NCI-H345 (cell line): ENCODE results near the gene ZFP62.
A peak's percentile ranks its signal among the peaks of the same experiment; 100 is the strongest.
"Not testable (repeated sequence)": the region's sequence is repeated elsewhere in the genome, so short reads cannot be mapped to it uniquely, and the experiment has no call there.

ENCODE experiments used
- DNase-seq: peaks from one replicate; lab custom pipeline; 2025; lab: John Stamatoyannopoulos, UW

ZFP62 gene

DNA sequence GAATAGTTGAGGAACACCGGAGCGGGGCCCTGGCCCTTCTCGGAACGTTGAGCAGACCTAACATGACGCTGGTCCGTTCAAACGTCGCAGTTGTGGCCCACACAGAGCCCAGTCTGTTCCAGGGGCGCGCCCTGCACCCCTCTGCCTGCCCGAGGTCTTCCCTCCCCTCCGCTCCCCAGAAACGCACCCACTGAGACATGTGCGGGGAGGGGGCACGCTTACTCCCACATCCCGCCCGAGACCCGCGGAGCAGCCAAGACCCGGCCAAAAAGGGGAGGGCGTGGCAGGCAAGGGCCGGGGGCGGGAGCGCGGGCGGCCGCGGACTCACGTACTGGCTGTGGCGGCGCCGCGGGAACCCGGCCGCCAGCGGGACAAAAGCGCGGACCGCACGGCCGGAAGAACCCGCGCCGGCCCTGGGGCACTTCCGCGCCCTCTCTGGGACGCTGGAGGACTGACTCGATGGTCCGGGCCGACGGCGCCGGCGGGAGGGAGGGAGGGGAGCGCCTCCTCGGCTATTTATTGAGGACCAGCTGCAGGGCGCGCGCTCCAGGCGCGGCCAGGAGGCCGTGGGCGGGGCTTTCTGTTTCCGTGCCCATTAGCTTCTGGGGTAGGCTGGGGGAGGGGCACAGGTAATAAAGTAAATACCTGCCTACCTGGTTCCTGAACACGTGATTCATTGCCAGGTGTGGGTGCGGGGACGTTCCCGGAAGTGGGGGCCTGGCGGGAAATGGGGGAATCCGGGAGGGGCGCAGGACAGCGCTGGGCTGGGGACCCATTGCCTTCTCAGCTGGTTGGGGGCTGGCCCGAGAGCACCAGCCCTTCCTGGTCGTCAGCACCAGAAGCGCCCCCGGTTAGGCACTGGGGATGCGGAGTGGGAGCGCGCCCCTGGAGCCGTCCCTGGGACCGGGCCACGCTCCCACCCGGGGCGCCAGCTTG is at the start of gene ZFP62:
ZFP62 (minus strand) TSS at position 390 of the 936 bp plus-strand sequence; CDS start at position 333, 57 bp downstream.
- DNase-seq: peak; percentile 96

DNA sequence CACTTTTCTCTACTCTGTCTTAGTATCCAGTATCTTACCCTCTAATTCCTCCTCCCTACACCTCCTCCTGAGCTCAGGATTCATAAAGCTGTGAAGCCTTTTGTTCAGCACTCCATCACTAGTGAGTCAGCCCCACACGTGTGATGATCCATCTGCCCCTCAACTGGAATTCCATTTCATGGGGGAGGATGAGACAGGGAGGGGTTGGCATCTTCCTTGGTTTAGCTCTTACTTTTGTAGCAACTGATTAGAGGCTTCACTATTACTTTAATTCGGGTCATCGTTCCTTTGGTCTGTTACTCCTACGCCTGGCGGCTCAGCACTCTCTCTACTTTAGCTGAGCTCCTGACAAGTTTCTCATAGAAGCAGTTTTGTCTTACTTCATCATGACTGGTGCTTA is 49.7 kb upstream of the ZFP62 start:
- DNase-seq: no peak

DNA sequence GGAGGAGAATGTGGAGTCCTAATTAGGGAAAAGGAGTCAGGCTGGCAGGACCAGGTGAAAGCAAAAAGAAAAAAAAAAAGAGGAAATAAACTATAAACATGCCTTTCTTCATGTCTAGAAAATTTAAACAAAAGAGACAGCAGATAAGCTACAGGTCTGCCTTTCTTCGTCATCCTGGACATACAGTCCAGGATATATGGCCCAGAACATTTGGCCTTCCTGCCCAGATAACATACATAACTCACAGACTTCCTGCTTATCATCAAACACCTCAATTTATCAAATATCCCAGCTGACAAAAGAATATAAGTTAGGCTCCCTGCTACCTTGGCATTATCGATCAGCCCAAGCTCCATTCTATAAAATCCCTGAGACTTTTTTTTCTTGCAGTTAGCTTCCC is 49.1 kb upstream of the ZFP62 start:
- no peak for DNase-seq

DNA sequence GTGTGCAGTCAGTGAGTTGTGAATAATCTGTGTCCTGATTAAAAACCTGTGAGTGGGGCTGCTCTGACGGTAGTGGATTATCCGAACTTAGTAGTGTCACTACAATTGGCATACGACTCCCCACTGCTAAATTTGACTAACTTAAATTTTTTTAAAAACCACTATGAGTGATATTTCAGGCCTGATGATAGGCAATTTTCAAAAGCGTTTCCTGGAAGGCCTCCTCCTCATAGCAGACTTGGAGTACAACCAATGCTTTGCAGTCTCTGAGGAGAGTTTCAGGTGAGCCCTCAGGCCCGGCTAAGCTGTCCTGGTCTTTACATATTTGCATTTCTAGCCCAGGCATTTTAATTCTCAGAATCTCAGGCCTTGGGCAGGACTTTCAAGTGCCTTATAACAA is 48.7 kb upstream of the ZFP62 start:
- no peak for DNase-seq

DNA sequence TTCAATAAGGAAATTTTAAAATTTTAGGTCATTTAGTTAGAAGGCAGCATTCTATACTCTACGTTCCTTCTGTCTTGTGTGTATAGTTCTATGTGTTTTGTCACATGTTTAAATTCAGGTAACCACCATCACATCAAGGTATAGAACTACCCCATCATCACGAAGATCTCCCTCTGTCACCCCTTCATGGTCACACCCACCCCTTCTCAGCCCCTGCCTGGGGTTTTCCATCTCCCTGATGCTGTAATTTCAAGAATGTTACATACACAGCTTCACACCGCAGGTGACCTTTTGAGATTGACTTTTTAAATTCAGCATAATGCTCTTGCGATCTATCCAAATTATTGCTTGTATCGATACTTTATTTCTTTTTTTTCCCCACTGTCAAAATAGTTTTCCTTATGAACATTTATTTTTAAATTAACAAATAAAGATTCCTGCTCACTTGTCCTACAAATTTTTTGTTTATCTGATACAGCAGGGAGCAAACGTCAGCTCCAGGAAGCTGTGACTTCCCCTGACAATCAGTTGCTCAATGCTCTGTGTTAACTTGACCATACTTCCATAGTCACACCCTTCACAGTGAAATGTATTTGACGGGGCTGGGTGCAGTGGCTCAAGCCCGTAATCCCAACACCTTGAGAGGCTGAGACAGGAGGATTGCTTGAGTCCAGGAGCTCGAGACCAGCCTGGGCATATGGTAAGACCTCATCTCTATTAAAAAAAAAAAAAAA is 48.1 kb upstream of the ZFP62 start:
- no peak for DNase-seq

DNA sequence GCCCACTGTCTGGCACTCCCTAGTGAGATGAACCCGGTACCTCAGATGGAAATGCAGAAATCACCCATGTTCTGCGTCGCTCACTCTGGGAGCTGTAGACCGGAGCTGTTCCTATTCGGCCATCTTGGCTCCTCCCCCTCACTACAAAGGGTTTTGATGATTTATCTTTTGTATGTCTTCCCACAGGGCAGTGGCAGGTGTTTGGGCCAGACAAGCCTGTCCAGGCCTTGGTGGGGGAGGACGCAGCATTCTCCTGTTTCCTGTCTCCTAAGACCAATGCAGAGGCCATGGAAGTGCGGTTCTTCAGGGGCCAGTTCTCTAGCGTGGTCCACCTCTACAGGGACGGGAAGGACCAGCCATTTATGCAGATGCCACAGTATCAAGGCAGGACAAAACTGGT is 47.3 kb upstream of the ZFP62 start:
- no peak for DNase-seq

DNA sequence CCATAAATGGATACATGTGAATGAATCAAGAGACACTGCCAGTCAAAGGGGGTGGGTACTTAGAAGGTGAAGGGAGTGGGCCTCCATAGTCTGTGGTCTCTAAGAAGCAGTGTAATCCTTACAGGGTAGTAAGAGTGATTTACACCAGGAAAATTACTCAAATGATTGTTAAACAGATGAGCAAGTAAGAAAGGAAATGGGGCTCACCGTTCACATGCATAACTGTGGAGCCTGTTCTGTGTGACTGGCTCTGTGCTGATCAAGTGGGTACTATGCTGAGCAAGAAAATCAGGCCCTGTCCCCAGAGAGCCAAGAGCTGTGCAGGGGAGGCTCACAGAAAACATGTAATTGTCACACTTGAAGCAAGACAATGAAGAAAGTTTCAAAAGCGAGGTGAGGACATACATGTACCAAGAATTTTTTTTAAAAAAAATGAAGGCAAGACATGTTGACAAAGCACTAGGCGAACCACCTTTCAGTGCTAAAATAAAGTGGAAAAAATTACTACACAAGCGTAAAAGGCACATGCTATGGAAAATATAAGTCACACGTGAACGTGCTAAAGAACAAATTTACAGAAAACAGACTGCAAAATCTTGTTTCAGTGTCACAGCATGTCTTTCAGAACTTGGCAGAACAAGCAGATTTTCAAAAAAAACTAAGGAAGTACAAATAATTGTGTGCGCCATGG is 40.4 kb upstream of the ZFP62 start:
- no peak for DNase-seq

DNA sequence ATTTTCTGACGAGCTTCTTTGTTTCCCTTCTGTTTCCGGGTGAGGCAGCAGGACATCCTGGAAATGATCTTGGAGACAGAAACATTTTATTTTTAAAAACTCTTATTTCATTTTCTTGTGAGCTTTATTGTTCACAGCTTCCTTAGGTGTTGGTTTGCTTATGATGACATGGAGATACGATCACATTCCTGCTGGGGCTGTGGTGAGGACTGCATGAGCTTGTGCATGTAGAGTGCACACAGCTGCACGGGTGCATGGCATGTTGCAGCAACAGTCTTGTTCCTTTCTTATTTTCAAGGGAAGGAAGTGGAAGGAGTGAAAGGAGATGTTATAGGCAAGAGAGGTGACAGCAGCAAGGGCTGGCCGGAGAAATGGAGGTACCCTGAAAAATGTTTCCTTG is 39.1 kb upstream of the ZFP62 start:
- DNase-seq: no peak

DNA sequence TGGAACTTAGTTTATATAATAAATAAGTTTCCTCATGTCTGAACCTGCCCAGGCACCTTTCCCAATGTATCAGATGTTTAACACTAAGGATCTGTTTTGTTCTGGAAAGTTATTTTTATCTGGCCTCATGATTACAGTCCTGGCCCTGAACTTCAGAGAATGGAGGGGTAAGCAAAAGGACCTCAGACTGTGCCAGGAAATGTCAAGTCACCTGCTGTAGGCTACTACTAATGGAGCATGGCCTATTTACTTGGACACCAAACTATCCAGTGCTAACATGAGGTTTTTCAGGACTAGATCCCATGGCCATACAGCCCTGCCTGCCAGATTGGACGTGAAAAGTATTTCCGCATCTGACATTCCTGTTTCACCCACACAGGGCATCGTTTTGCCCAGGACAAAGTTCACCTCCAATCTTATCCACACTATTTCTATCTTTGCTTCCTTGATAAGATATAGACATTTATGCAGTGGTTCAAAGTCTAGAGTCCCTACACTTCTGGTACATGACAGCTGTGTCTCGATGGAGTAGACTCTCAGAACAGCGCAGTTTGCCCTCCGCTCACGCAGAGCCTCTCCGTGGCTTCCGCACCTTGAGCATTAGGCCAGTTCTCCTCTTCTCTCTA is 37.7 kb upstream of the ZFP62 start, which contains the start of gene BTNL8:
BTNL8 (plus strand) TSS at position 539 of the 626 bp plus-strand sequence. CDS start 152 bp downstream, outside the sequence.
- no peak for DNase-seq

DNA sequence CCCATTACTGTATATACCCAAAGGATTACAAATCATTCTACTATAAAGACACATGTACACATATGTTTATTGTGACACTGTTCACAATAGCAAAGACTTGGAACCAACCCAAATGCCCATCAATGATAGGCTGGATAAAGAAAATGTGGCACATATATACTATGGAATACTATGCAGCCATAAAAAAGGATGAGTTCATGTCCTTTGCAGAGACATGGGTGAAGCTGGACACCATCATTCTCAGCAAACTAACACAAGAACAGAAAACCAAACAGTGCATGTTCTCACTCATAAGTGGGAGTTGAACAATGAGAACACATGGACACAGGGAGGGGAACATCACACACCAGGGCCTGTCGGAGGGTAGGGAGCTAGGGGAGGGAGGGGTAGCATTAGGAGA is 34.3 kb upstream of the ZFP62 start:
- DNase-seq: not testable (repeated sequence)

DNA sequence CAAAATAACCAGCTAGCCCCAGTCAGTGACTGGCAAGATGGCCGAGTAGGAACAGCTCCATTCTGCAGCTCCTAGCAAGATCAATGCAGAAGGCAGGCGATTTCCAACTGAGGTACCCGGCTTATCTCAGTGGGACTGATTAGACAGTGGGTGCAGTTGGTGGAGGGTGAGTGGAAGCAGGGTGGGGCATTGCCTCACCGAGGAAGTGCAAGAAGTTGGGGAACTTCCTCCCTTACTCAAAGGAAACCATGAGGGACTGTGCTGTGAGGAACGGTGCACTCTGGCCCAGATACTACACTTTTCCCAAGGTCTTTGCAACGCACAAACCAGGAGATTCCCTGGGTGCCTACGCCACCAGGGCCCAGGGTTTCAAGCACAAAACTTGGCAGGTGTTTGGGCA is 28.3 kb upstream of the ZFP62 start:
- DNase-seq: no peak

DNA sequence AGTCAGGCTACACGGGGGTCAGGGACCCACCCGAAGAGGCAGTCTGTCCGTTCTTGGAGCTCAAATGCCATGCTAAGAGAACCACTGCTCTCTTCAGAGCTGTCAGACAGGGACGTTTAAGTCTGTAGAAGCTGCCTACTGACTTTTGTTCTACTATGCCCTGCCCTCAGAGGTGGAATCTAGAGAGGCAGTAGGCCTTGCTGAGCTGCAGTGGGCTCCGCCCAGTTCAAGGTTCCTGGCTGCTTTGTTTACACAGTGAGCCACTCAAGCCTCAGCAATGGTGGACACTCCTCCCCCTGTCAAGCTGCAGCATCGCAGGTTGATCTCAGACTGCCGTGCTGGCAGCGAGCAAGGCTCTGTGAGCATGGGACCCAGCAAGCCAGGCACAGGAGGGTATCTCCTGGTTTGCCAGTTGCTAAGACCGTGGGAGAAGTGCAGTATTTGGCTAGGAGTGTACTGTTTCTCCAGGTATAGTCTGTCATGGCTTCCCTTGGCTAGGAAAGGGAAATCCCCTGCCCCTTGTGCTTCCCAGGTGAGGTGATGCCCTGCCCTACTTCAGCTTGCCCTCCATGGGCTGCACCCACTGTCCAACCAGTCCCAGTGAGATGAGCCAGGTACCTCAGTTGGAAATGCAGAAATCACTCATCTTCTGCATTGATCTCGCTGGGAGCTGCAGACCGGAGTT is 24.9 kb upstream of the ZFP62 start:
- DNase-seq: peak; percentile 43

DNA sequence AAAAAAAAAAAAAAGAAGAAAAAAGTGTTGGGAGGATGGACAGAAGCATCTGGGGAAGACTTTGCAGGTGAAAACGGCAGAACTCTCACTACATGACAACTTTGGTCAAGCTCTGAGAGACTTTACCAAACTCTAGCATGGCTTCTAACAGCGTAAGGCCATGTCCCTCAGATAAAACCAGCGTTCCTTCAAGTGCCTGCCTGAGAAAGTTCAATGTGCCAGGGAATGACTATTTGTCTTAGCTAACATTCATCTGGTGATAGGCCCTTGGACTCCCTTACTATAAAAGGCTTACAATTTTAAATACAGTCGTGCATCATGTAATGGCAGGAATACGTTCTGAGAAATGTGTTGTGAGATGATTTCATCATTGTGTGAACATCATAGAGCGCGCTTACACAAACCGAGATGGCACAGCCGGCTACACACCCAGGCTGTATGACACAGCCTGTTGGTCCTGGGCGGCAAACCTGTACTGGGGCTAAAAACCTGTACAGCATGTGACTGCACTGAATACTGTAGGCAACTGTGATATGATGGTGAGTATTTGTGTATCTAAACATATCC is 14.9 kb upstream of the ZFP62 start:
- DNase-seq: no peak

DNA sequence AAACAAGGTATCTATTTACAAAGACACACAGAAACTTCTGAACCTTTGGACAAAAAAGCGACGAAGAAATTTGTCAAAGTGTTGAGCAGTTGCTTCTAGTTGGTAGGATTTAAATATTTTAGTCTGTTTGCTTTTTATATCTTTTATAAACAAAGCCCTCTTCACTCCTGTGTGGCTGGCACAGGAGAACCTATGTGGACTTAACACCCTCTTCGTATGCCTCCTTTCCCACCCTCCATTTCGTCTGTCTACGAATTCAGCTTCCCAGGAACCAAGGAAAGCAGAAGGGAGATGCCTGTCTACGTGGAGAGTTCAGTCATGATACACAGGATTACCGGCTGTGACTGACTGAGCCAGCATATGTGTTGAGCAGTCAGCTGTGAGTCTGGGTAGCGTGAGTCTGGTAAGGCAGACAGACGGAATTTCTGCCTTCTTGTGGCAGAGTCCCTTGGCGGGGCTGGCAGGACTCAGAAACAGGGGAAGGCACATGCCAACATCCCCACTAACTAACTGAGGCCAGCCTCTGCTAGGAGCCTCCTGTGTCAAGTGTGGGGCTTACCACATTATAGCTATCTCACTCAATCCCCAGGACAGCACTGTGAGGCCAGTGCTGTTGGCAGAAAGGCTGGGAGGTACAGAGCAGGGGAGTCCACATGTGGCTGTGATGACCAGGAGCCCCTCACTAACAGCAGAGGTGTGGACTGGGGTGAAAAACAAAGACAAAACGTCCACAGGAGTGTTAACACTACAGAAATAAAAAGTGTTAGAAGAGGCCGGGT is 13.9 kb upstream of the ZFP62 start:
- no peak for DNase-seq

DNA sequence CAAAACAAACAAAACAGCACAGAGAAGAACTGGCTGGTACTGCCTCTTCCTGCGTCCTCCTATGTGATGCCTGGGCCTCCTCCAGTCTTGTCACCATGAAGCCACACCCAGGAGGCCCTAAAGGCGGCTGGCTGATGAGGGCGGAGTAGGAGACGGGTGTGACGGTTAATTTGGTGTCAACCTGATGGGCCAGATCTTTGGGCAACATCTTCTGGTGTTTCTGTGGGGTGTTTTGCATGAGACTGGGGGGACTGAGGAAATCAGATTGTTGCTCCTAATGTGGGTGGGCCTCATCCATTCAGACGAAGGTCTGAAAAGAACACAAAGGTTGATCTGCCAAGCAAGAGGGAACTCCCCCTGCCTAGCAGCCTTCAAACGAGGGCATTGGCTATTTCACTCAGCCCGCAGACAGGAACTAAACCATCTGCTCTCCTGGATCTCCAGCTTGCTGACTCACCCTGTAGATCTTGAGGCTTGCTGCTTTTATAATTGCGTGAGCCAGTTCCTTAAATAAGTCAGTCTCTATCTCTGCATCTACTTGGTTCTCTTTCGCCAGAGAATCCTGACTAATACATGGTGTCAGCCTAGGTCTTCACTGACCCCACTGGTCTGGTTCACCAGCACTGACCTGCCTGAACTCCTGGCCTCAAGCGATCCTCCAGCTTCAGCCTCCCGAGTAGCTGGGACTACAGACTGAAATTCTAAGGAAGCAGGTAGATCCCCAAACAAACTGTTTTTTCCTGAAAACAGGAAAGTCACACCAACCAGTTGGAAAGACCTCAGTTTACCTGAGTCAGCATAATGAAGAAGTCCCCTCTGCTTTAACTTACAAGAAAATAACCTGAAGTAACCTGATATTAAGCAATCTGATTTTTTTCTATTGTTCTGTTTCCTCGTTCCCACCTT is 12.8 kb upstream of the ZFP62 start:
- DNase-seq: no peak

DNA sequence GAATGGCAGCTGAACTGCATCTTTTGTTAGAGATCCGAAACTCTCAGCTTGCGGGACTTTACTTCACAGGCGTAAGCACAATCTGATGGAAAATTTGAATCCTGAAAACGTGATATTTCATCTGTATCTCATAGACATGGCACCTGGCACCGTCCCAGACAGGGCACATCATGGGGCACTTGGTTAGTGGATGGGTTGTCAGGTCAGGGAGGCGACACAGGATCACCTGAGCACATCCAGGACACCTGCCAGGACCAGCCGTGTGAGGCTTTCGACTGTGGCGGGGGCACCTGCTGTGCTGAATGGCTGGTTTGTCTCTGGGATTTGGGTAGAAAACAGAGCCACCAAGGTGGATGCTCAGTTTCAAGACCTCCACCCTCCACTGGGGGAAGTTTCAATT is 11.3 kb upstream of the ZFP62 start:
- no peak for DNase-seq

DNA sequence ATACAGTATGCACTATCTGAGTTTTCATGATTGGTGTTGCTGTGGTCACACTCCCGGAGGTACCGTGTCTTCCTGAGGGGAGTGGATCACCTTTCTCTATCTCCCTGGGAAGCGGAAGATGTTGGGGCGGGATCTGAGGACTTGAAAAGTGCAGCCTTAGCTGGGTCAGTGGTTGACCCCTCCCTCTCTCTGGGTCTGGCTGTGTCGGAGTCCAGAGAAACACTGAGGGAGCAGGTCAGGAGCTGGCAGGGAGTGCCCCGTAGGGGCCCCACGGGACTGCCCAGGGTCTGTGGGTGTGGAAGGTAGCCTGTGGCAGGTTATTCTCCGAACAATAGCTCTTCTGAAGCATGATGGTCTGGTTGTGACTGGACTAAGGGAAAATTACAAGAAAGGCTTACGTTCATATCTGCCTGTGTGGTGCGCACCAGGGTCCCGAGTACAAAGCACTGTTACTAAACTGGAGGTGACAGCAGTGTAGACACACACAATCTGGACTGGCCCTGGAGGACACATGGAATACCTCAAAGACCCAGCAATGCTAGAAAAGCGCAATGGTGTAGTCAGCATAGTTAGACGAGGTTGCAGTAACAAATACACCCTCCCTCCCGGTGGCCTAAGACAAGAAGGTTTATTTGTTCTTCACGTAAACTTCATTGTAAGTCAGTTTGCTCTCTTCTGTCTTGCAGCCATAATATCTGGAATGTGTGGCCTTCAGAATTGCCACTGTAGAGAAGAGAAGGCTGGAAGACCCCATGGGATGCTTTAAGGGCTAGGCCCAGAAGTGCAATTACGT is 9.4 kb upstream of the ZFP62 start:
- no peak for DNase-seq

DNA sequence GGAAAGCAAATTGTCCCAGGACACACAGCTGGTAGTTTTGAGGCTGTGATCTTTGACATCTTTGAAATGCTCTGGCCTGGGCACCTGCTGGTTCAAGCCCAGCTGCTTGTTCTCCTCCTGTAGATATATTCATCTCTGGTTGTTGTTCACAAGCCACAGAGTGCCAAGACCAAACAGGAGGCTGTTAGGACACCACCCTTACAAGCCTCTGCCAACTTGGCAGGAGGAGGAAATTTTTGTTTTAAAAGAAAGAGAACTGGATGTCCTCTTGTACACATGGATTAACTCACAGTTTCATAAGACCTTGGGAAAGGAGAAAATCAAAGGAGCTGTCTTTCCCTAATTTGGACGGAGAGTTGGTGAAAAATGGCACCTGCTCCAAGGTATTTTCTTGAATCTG is 8.5 kb upstream of the ZFP62 start:
- no peak for DNase-seq
